Fibroblast of villous mesenchyme (primary cell): Measurements from ENCODE around the gene SPP1. TPM values are rescaled to one million over a fixed set of nuclear protein-coding genes. Genes with fewer than 3 reads are reported as not detected.
A peak's percentile ranks its signal among the peaks of the same experiment; 100 is the strongest.
"Not testable (repeated sequence)": the region's sequence is repeated elsewhere in the genome, so short reads cannot be mapped to it uniquely, and the experiment has no call there.

ENCODE experiments used
- DNase-seq: peaks from one replicate; pipeline ENCODE4 v3.0.0-alpha.2; 2010; ENCODE audit warnings: low read depth
- H3K4me3 ChIP-seq: 2 replicates; pipeline ENCODE4 v1.5.1; 2011; ENCODE audit warnings: low read depth, mild to moderate bottlenecking, low read length
- total RNA-seq: library from RNA; depleted of rRNA; stranded (reverse); fragments of >200 nt; gene quantifications from 2 replicates; pipeline ENCODE4 v1.2.3, GENCODE V29; 2012
- TF ChIP-seq, protein P1 (sequence below): IDR thresholded peaks from 2 replicates; pipeline ENCODE4 v1.5.1; 2012; ENCODE audit warnings: low read depth, mild to moderate bottlenecking, low read length; ENCODE audit not compliant: insufficient read depth

SPP1 gene
- total RNA-seq, 1 donor: 3.9 TPM

DNA sequence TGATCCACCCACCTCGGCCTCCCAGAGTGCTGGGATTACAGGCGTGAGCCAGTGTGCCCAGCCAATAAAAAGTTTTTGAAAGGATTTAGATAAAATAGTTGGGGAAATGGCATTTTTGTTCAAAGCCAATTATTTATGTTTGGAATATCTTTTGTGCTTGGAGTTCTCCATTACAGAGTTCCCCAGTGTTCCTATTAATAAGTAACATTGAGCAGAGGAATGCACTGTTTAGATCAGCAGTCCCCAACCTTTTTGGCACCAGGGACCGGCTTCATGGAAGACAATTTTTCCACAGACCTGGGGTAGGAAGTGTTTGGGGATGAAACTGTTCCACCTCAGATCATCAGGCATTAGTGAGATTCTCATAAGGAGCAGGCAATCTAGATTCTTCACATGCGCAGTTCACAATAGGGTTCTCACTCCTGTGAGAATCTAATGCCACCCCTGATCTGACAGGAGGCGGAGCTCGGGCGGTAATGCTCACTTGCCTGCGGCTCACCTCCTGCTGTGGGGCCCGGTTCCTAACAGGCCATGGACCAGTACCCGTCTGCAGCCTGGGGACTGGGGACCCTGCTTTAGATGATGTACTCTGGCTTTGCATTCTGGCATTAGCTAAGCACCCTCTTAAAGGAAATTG is 40.3 kb downstream of the SPP1 start:
- no peak for DNase-seq
- TF ChIP-seq, protein P1, sequence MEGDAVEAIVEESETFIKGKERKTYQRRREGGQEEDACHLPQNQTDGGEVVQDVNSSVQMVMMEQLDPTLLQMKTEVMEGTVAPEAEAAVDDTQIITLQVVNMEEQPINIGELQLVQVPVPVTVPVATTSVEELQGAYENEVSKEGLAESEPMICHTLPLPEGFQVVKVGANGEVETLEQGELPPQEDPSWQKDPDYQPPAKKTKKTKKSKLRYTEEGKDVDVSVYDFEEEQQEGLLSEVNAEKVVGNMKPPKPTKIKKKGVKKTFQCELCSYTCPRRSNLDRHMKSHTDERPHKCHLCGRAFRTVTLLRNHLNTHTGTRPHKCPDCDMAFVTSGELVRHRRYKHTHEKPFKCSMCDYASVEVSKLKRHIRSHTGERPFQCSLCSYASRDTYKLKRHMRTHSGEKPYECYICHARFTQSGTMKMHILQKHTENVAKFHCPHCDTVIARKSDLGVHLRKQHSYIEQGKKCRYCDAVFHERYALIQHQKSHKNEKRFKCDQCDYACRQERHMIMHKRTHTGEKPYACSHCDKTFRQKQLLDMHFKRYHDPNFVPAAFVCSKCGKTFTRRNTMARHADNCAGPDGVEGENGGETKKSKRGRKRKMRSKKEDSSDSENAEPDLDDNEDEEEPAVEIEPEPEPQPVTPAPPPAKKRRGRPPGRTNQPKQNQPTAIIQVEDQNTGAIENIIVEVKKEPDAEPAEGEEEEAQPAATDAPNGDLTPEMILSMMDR: no peak
- H3K4me3 ChIP-seq: no peak overlapping the region

DNA sequence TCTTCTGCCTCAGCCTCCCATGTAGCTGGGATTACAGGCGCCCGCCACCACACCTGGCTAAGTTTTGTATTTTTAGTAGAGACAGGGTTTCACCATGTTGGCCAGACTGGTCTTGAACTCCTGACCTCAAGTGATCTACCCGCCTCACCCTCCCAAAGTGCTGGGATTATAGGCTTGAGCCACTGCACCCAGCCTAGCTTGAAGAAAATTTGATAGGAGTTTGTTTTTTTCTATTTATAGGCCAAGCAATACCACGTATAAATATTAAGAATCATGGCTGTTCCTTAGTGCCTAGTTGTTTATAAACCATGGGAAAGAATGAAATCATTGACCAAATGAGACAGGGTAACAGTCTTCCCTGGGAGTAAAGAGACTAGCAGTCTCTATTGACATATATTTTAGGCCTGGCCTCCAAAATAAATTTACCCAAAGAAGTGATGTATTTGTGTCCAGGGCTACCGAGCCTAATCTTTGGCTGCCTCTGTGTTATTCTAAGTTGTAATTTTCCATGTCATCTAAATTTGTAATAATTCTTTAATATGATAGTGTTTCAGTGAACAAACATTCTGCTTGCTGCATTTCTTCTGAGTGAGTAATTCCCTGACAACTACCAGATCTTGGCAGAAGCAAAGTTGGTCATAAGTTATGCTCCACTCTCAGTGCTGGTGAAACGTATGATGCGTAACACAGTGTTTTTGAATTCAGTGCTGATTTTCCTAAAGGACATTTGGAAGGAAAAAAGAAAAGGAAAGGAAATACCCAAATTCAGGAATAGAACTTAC is 42.2 kb downstream of the SPP1 start:
- peak; percentile 97 for DNase-seq
- H3K4me3 ChIP-seq: no peak overlapping the region
- TF ChIP-seq, protein P1: no peak

DNA sequence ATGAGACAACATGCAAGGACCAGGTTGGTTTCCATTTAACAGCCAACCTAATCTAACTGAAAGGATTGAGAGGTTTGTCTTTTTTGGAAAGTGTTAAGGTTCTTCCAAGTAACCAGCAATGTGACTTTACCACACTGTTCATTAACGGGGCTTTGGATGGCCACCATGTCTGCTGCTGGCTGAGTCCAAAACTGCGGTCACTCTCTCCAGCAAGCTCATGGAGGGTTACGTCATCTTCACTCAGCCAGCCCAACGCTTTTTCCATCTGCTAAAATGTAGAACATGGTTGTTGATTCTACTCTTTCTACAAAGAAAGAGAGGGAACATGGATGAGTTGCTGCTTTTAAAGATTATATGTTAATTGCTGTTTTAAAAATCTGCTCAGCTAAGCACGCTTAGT is 43.0 kb downstream of the SPP1 start:
- TF ChIP-seq, protein P1: no peak
- DNase-seq: peak; percentile 70
- H3K4me3 ChIP-seq: peak overlapping the region; percentile 6

DNA sequence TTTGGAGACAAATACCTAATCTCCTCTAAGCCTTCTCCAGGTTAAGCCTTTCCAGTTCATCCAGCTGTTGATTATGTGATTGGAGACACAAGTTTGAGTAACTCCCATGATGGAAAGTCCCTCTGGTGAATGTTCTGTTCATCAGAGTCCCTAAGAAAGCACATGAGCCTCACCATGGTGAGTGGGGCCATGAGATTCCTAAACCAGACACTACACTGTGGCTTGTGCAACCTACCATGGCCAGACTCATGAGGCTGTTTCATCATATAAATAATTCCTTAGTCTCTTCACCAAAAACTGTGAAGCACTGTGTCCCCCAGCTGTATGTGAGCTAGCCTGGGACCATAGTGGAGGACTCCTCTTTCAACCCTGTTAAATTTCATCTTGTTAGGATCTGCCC is 46.3 kb downstream of the SPP1 start:
- DNase-seq: peak; percentile 88
- no peak overlapping the region for H3K4me3 ChIP-seq
- TF ChIP-seq, protein P1: no peak

DNA sequence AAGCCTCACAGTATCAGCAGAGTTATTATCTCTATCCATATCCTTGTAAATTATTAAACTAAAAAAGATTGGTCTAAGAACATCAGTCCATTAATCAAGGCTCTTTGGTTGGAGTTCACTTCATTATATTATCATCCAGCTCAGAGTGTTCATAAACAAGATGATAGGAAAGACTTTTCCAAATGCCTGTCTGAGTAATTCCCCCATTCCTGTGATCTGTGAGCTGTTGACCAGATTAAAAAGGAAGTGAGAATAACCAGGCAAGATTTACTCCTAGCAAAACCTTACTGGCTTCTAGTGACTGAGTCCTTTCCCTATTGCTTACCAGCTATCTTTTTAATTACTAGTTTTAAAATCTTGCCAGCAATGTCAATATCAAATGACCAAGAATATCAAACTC is 46.8 kb downstream of the SPP1 start:
- TF ChIP-seq, protein P1: no peak
- no peak overlapping the region for H3K4me3 ChIP-seq
- DNase-seq: peak; percentile 83

DNA sequence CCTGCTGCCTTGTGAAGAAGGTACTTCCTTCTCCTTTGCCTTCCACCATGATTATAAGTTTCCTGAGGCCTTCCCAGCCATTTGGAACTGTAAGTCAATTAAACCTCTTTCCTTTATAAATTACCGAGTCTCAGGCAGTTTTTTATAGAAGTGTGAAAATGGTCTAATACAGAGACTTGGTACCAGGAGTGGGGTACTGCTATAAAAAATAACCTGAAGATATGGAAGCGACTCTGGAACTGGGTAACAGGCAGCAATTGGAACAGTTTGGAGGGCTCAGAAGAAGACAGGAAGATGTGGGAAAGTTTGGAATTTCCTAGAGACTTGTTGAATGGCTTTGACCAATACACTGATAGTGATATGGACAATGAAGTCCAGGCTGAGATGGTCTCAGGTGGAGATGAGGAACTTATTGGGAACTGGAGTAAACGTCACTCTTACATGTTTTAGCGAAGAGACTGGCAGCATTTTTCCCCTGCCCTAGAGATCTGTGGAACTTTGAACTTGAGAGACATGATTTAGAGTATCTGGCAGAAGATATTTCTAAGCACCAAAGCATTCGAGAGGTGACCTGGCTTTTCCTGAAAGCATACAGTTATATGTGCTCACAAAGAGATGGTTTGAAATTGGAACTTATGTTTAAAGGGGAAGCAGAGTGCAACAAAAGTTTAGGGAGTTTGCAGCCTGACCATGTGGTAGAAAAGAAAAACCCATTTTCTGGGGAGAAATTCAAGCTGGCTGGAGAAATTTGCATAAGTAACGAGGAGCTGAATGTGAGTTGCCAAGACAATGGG is 50.6 kb downstream of the SPP1 start:
- DNase-seq, H3K4me3 ChIP-seq: not testable (repeated sequence)
